Stomach (tissue), 9 donors: ENCODE measurements around the gene C17orf50. TPM values are rescaled to one million over a fixed set of nuclear protein-coding genes. Genes with fewer than 3 reads are reported as not detected.

Source experiments
- DNase-seq, 2 donors: peaks; one replicate each; pipeline versions ENCODE4 v3.0.0 to v3.0.0-alpha.2; 2013 to 2019
- H3K27ac ChIP-seq, 5 donors: fragments of 200-600 bp in 4 of 5; sonication (generic) in 4 of 5; one replicate each; pipeline ENCODE4 v1.5.1; 2013 to 2019; ENCODE audit warnings: mild to moderate bottlenecking in 1 of 5, moderate library complexity in 1 of 5
- H3K27me3 ChIP-seq, 3 donors: fragments of 200-600 bp; sonication (generic); one replicate each; pipeline ENCODE4 v1.5.1; 2017 to 2019; ENCODE audit warnings: mixed run types in 1 of 3
- H3K36me3 ChIP-seq, 4 donors: fragments of 200-600 bp; sonication (generic); 1 replicate in 3 of 4; 2 replicates in 1 of 4; pipeline ENCODE4 v1.5.1; 2016 to 2019
- H3K4me1 ChIP-seq, 4 donors: fragments of 200-600 bp; sonication (generic); one replicate each; pipeline ENCODE4 v1.5.1; 2016 to 2019
- H3K4me3 ChIP-seq, 4 donors: fragments of 200-600 bp; sonication (generic) in 3 of 4; one replicate each; pipeline ENCODE4 v1.5.1; 2016 to 2019; ENCODE audit warnings: mild to moderate bottlenecking in 1 of 4
- H3K9me3 ChIP-seq, 4 donors: fragments of 200-600 bp; sonication (generic); one replicate each; pipeline ENCODE4 v1.5.1; 2016 to 2019
- CTCF ChIP-seq, 7 experiments: fragments of 450-650 bp in 4 of 7; fragments of 200-600 bp in 3 of 7; sonication (generic) in 3 of 7; IDR thresholded peaks; one replicate each; pipeline ENCODE4 v1.5.1; 2016 to 2019; ENCODE audit warnings: antibody characterized with exemption in 7 of 7, control low read depth in 2 of 7, mild to moderate bottlenecking in 1 of 7
- EP300 ChIP-seq: sonication (generic); formaldehyde crosslinking; IDR thresholded peaks from one replicate; pipeline ENCODE4 v1.6.1; 2017; ENCODE audit warnings: antibody characterized with exemption
- POLR2A ChIP-seq, 4 donors: fragments of 450-650 bp; IDR thresholded peaks; one replicate each; pipeline ENCODE4 v1.6.1; 2016; ENCODE audit warnings: antibody characterized with exemption in 4 of 4, control low read depth in 2 of 4, mild to moderate bottlenecking in 1 of 4, moderate library complexity in 1 of 4
- POLR2AphosphoS5 ChIP-seq, 3 donors: sonication (generic); formaldehyde crosslinking; IDR thresholded peaks; one replicate each; pipeline ENCODE4 v1.6.1; 2016; ENCODE audit warnings: antibody characterized with exemption in 3 of 3
- WGBS, 5 donors: extraction: QIAGEN DNeasy Blood & Tissue Kit in 3 of 5; methylation state at CpG; one replicate each; pipeline versions ENCODE4 v1.1.5 to v1.1.7; 2013 to 2018; 5-methylcytosine and 5-hydroxymethylcytosine counted together
- intact Hi-C: fragments of 100-400 bp; cut with DNase I; formaldehyde crosslinking; loops from one replicate; pipeline ENCODE4 v1.15.1; 2023; ENCODE audit warnings: low total_unique reads
- polyA plus RNA-seq, 3 donors: library from polyadenylated mRNA; stranded (reverse); fragments of 200-250 nt; gene quantifications; one replicate each; pipeline ENCODE4 v1.2.3, GENCODE V29; 2013
- total RNA-seq, 5 donors: library from RNA; depleted of rRNA; stranded (reverse); fragments of >200 nt; gene quantifications; one replicate each; pipeline versions ENCODE4 v1.1.0 to v1.2.3, GENCODE V29; 2014 to 2016
- donor health status: healthy with polysubstance abuse.
- donor health status: Bipolar disorder and iron deficiency.
- donor health status: healthy.

C17orf50 gene
- total and polyA plus RNA-seq, 8 donors = not detected

GRCh38 chr17:35807371-35808144 lies 46.9 kb downstream of the C17orf50 start:
- Histone ChIP-seq H3K4me3 (no peak overlapping the region), H3K27ac (no peak overlapping the region), H3K27me3 (no peaks in the 10 kb centered on the region), H3K4me1 (peaks cover 18 to 48% (median 38%) of the 10 kb centered on the region in 4 donors), H3K36me3 (no peaks in the 10 kb centered on the region), H3K9me3 (no peaks in the 10 kb centered on the region)
- TF ChIP-seq POLR2AphosphoS5 (IDR thresholded peaks at IDR 0.05) (no peak), CTCF (IDR thresholded peaks at IDR 0.05) (no peak)
- 73 to 82% (median 78%) methylated on average over 7 of the region's 7 CpGs for WGBS, 5 donors
- DNase-seq = no peak
- intact Hi-C loops = loop anchor here (5.0 kb wide), 1 partner anchor 40 kb away; no protein-coding TSS in a partner anchor

GRCh38 chr17:35808240-35808961 lies 47.7 kb downstream of the C17orf50 start:
- 27 to 34% (median 32%) methylated on average over 19 of the region's 19 CpGs for WGBS, 5 donors
- no peaks in the 10 kb centered on the region for H3K36me3 ChIP-seq
- DNase-seq = peak in 1 of 2 donors; percentile 21
- intact Hi-C loops = loop anchor here (5.0 kb wide), 1 partner anchor 41 kb away; no protein-coding TSS in a partner anchor
- peak overlapping the region; percentile 79 to 96 (median 88) for H3K4me3 ChIP-seq
- peaks cover 18 to 55% (median 43%) of the 10 kb centered on the region in 4 donors for H3K4me1 ChIP-seq
- no peak for TF ChIP-seq POLR2AphosphoS5 (IDR thresholded peaks at IDR 0.05)
- H3K27ac ChIP-seq = peak overlapping the region; percentile 93 to 98 (median 96)
- no peaks in the 10 kb centered on the region for H3K9me3 ChIP-seq
- H3K27me3 ChIP-seq = no peaks in the 10 kb centered on the region

- Histone ChIP-seq H3K36me3 (no peaks in the 10 kb centered on the region), H3K27ac (peak within 1 kb of the TSS; percentile 93 to 98 (median 96)), H3K27me3 (no peaks in the 10 kb centered on the region), H3K4me3 (peak within 1 kb of the TSS; percentile 79 to 96 (median 88)), H3K9me3 (no peaks in the 10 kb centered on the region), H3K4me1 (peaks cover 18 to 62% (median 44%) of the 10 kb centered on the region in 4 donors)
- peak; percentile 96 to 99 for DNase-seq
- intact Hi-C loops = loop anchor here (5.0 kb wide), 1 partner anchor 42 kb away; no protein-coding TSS in a partner anchor
- TF ChIP-seq POLR2AphosphoS5 (IDR thresholded peaks at IDR 0.05) = peak; percentile 93 to 99 (median 99)
- peak in 5 of 7 experiments; percentile 64 to 85 (median 76) for TF ChIP-seq CTCF (IDR thresholded peaks at IDR 0.05)
- no peak for TF ChIP-seq EP300
- TF ChIP-seq POLR2A (IDR thresholded peaks at IDR 0.05) = peak in 2 of 4 donors; percentile 87 to 96
- WGBS, 5 donors = 0 to 1% (median 0%) methylated on average over 44 to 71 of the region's 71 CpGs
Observed at GRCh38 chr17:35808962-35809854, 48.5 kb downstream of the C17orf50 start, which contains the start of gene TAF15. TAF15 (plus strand) TSS chr17:35809484; CDS start chr17:35809570, 86 bp downstream.

- DNase-seq = peak in 1 of 2 donors; percentile 20
- intact Hi-C loops = loop anchor here (5.0 kb wide), 1 partner anchor 43 kb away; no protein-coding TSS in a partner anchor
- peak overlapping the region; percentile 79 to 96 (median 88) for H3K4me3 ChIP-seq
- no peaks in the 10 kb centered on the region for H3K27me3 ChIP-seq
- H3K4me1 ChIP-seq = peaks cover 18 to 62% (median 44%) of the 10 kb centered on the region in 4 donors
- TF ChIP-seq CTCF (IDR thresholded peaks at IDR 0.05) (no peak), POLR2AphosphoS5 (IDR thresholded peaks at IDR 0.05) (no peak), POLR2A (IDR thresholded peaks at IDR 0.05) (no peak), EP300 (no peak)
- H3K9me3 ChIP-seq = no peaks in the 10 kb centered on the region
- 0 to 1% (median 0%) methylated on average over 7 to 24 of the region's 24 CpGs for WGBS, 5 donors
- H3K36me3 ChIP-seq = no peaks in the 10 kb centered on the region
- H3K27ac ChIP-seq = peak overlapping the region; percentile 93 to 98 (median 96)
Observed at GRCh38 chr17:35809855-35810461, 49.3 kb downstream of the C17orf50 start.
